Measurements from ENCODE around the gene FBXO2.

Gene FBXO2

GRCh38 chr1:11653101-11653860 is 948 bp downstream of the FBXO2 start:
- no peak for DNase-seq (ENCODE audit: low read depth in 2 of 2)

GRCh38 chr1:11652203-11652780 is 1.9 kb downstream of the FBXO2 start:
- DNase-seq (ENCODE audit: low read depth in 2 of 2) = no peak

- DNase-seq (ENCODE audit: low read depth in 2 of 2) = no peak
These were observed 3.2 kb downstream of the FBXO2 start for GRCh38 chr1:11651017-11651416.

- DNase-seq (ENCODE audit: low read depth in 2 of 2) = peak; percentile 59 to 63
These were observed 3.8 kb downstream of the FBXO2 start for GRCh38 chr1:11650331-11650991.

- no peak for DNase-seq (ENCODE audit: low read depth in 2 of 2)
These were observed 4.5 kb downstream of the FBXO2 start for GRCh38 chr1:11649624-11650330.

- DNase-seq (ENCODE audit: low read depth in 2 of 2) = no peak
These were observed 5.0 kb downstream of the FBXO2 start for GRCh38 chr1:11649237-11649623.

- no peak for DNase-seq (ENCODE audit: low read depth in 2 of 2)
These were observed 5.5 kb downstream of the FBXO2 start for GRCh38 chr1:11648732-11649158.

- DNase-seq (ENCODE audit: low read depth in 2 of 2) = no peak
These were observed 6.2 kb downstream of the FBXO2 start for GRCh38 chr1:11648039-11648438.

GRCh38 chr1:11647333-11647732 is 6.9 kb downstream of the FBXO2 start:
- no peak for DNase-seq (ENCODE audit: low read depth in 2 of 2)

GRCh38 chr1:11646317-11646716 is 7.9 kb downstream of the FBXO2 start:
- DNase-seq (ENCODE audit: low read depth in 2 of 2) = no peak

- DNase-seq (ENCODE audit: low read depth in 2 of 2) = peak; percentile 42 to 55
These were observed 8.5 kb downstream of the FBXO2 start for GRCh38 chr1:11645670-11646265.

- no peak for DNase-seq (ENCODE audit: low read depth in 2 of 2)
These were observed 9.0 kb downstream of the FBXO2 start for GRCh38 chr1:11645270-11645669.

GRCh38 chr1:11643782-11644181 is 10.4 kb downstream of the FBXO2 start:
- no peak for DNase-seq (ENCODE audit: low read depth in 2 of 2)

GRCh38 chr1:11642418-11643017 is 11.7 kb downstream of the FBXO2 start:
- DNase-seq (ENCODE audit: low read depth in 2 of 2) = peak in 1 of 2 donors; percentile 49

- no peak for DNase-seq (ENCODE audit: low read depth in 2 of 2)
These were observed 12.4 kb downstream of the FBXO2 start for GRCh38 chr1:11641776-11642305.

GRCh38 chr1:11640944-11641343 is 13.3 kb downstream of the FBXO2 start:
- DNase-seq (ENCODE audit: low read depth in 2 of 2) = no peak

- DNase-seq (ENCODE audit: low read depth in 2 of 2) = no peak
These were observed 14.1 kb downstream of the FBXO2 start for GRCh38 chr1:11640101-11640500.

- no peak for DNase-seq (ENCODE audit: low read depth in 2 of 2)
These were observed 14.9 kb downstream of the FBXO2 start for GRCh38 chr1:11639372-11639771.

GRCh38 chr1:11638121-11638520 is 16.1 kb downstream of the FBXO2 start:
- no peak for DNase-seq (ENCODE audit: low read depth in 2 of 2)

- DNase-seq (ENCODE audit: low read depth in 2 of 2) = no peak
These were observed 19.6 kb downstream of the FBXO2 start for GRCh38 chr1:11634365-11635192.
